ENCODE measurements around the gene TEX38.
"Not testable (repeated sequence)": the region's sequence is repeated elsewhere in the genome, so short reads cannot be mapped to it uniquely, and the experiment has no call there.

TEX38 gene

GRCh38 chr1:46714976-46715375, 43.3 kb downstream of the TEX38 start:
- H3K4me3 ChIP-seq (ENCODE audit: low read depth, low read length): no peak overlapping the region
- no peak for TF ChIP-seq CTCF (IDR thresholded peaks at IDR 0.05; ENCODE audit: control insufficient read depth, extremely low read depth, insufficient read depth)
- no peak for DNase-seq (ENCODE audit: low read depth)

DNA sequence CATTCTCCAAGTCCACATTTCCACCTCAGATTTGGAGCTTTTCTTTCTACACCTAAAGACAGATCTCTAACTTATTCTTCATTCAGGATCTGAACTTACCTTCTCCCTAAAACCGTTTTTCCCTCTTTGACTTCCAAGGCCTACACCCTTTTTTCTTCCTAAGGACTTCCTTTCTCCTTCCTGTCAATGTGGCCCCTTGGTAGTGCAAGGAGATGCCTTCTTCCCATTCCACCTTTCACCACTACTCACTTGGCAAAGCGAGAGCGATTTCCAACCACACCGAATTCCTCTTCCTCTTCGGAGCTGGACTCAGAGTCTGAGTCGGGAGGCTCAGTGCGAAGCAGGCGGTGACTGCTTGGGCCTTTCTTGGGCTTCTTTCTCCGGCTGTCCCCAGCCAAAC, 46.0 kb downstream of the TEX38 start:
- DNase-seq (ENCODE audit: low read depth): no peak
- TF ChIP-seq CTCF (IDR thresholded peaks at IDR 0.05; ENCODE audit: control insufficient read depth, extremely low read depth, insufficient read depth): no peak
- peak overlapping the region; percentile 95 for H3K4me3 ChIP-seq (ENCODE audit: low read depth, low read length)

GRCh38 chr1:46718340-46718726, 46.7 kb downstream of the TEX38 start:
- no peak for DNase-seq (ENCODE audit: low read depth)
- TF ChIP-seq CTCF (IDR thresholded peaks at IDR 0.05; ENCODE audit: control insufficient read depth, extremely low read depth, insufficient read depth): no peak

GRCh38 chr1:46718727-46719622, 47.3 kb downstream of the TEX38 start, which contains the start of gene EFCAB14:
Gene EFCAB14 (minus strand): TSS chr1:46719114. CDS start chr1:46718087, 1,027 bp downstream.
- H3K4me3 ChIP-seq (ENCODE audit: low read depth, low read length): peak within 1 kb of the TSS; percentile 95
- no peak for TF ChIP-seq CTCF (IDR thresholded peaks at IDR 0.05; ENCODE audit: control insufficient read depth, extremely low read depth, insufficient read depth)
- DNase-seq (ENCODE audit: low read depth): peak; percentile 92

More at GRCh38 chr1:46718340-46718726, 46.7 kb downstream of the TEX38 start:
- H3K4me3 ChIP-seq (ENCODE audit: low read depth, low read length): peak overlapping the region; percentile 95

GRCh38 chr1:46719689-46720088, 48.0 kb downstream of the TEX38 start:
- no peak for TF ChIP-seq CTCF (IDR thresholded peaks at IDR 0.05; ENCODE audit: control insufficient read depth, extremely low read depth, insufficient read depth)
- peak; percentile 75 for DNase-seq (ENCODE audit: low read depth)
- H3K4me3 ChIP-seq (ENCODE audit: low read depth, low read length): peak overlapping the region; percentile 95

GRCh38 chr1:46720319-46720718, 48.7 kb downstream of the TEX38 start:
- not testable (repeated sequence) for H3K4me3 ChIP-seq (ENCODE audit: low read depth, low read length); DNase-seq (ENCODE audit: low read depth)

DNA sequence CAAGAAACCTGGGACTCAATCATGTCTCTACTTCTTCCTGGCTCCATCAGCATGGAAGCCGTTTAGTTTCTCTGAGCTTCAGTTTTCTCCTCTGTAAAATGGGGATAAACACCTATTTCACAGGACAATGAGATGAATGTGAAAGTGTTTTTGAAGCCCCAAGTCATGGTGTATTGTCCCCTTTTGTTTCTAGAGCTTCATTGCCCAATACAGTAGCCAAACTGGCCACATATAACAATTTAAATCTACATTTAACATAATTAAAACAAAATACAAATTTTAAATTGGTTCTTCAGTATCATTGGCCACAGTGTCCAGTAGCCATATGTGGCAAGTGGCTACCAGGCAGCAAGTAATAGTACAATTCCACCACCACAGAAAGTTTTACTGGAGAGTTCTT, 49.5 kb downstream of the TEX38 start:
- TF ChIP-seq CTCF (IDR thresholded peaks at IDR 0.05; ENCODE audit: control insufficient read depth, extremely low read depth, insufficient read depth): no peak
- no peak overlapping the region for H3K4me3 ChIP-seq (ENCODE audit: low read depth, low read length)
- no peak for DNase-seq (ENCODE audit: low read depth)

Measured in LNCaP clone FGC (cell line).